Testis (tissue), 2 donors: Measurements from ENCODE around the gene CRHR1.

ENCODE experiments used
- CTCF ChIP-seq, 3 experiments: fragments of 450-650 bp in 2 of 3; fragments of 200-600 bp in 1 of 3; sonication (generic) in 1 of 3; IDR thresholded peaks; one replicate each; pipeline ENCODE4 v1.5.1; 2016 to 2019; ENCODE audit warnings: antibody characterized with exemption in 3 of 3, mild to moderate bottlenecking in 2 of 3, moderate library complexity in 1 of 3
- POLR2A ChIP-seq: fragments of 450-650 bp; IDR thresholded peaks from one replicate; pipeline ENCODE4 v1.6.1; 2017; ENCODE audit warnings: antibody characterized with exemption, mild to moderate bottlenecking, moderate library complexity

GRCh38 chr17:45869676-45870341, 85.7 kb downstream of the CRHR1 start:
- TF ChIP-seq CTCF (IDR thresholded peaks at IDR 0.05) (no peak), POLR2A (no peak)
